K562 (cell line): ENCODE measurements around the gene ENPP7. TPM values are rescaled to one million over a fixed set of nuclear protein-coding genes. Genes with fewer than 3 reads are reported as not detected.
A peak's percentile ranks its signal among the peaks of the same experiment; 100 is the strongest.

Experiments used
- ATAC-seq: fragments of 200-7000 bp; cut with Tn5 transposase; 3 replicates; pipeline ENCODE4 v1.9.1; 2020; ENCODE audit warnings: moderate library complexity
- BruUV-seq: library from RNA; stranded (reverse); fragments of 400-500 nt; replicated peaks from 2 replicates; lab custom pipeline; 2021; lab: Mats Ljungman, UMichigan
- CTCF ChIA-PET: fragments of 300-600 bp; formaldehyde crosslinking; extraction: SDS; loops from one replicate; lab custom pipeline; 2021; ENCODE audit warnings: low intra/inter-chr PET ratio; lab: Yijun Ruan, JAX
- POLR2A ChIA-PET: fragments of 300-600, 350-650 bp; sonication (Branson Sonifier 250); formaldehyde crosslinking; extraction: SDS; loops from one replicate; lab custom pipeline; 2021; ENCODE audit warnings: antibody characterized with exemption, inconsistent platforms; lab: Yijun Ruan, JAX
- DNase-seq, 4 experiments: peaks; one replicate each; pipeline versions ENCODE4 v3.0.0 to v3.0.0-alpha.2; 2011 to 2018; ENCODE audit warnings: low spot score in 3 of 4, mixed read lengths in 3 of 4; ENCODE audit errors: extremely low read depth in 1 of 4
- FAIRE-seq: peaks from 2 replicates; lab custom pipeline; 2011; peaks lifted over from hg19 to GRCh38; lab: Jason Lieb, UNC
- H2AFZ ChIP-seq: 2 replicates; pipeline ENCODE4 v1.6.0; 2011; ENCODE audit warnings: low read depth, low read length, control low read depth, inconsistent platforms
- H3K27ac ChIP-seq: fragments of 200-600 bp; 3 replicates; pipeline ENCODE4 v1.8.0; 2011; ENCODE audit warnings: low read depth, mild to moderate bottlenecking, control low read depth, inconsistent platforms, low read length, moderate library complexity, mixed read lengths; ENCODE audit errors: extremely low read depth
- H3K27me3 ChIP-seq, 2 experiments: fragments of 300-600 bp in 1 of 2; 2 replicates in 1 of 2; 3 replicates in 1 of 2; pipeline versions ENCODE4 v1.6.0 to v1.8.0; 2011; ENCODE audit warnings: inconsistent platforms in 2 of 2, low read length in 2 of 2, mild to moderate bottlenecking in 1 of 2, mixed read lengths in 1 of 2, moderate library complexity in 1 of 2; ENCODE audit not compliant: control insufficient read depth in 2 of 2, insufficient read depth in 2 of 2
- H3K36me3 ChIP-seq: fragments of 300-600 bp; 3 replicates; pipeline ENCODE4 v1.8.0; 2011; ENCODE audit warnings: mild to moderate bottlenecking, low read length, inconsistent platforms; ENCODE audit not compliant: control insufficient read depth, insufficient read depth
- H3K4me1 ChIP-seq, 2 experiments: fragments of 200-600 bp in 1 of 2; replicated peaks in 1 of 2; 2 replicates in 1 of 2; 3 replicates in 1 of 2; pipeline versions ENCODE4 v1.5.1 to v1.8.0; 2011; ENCODE audit warnings: inconsistent platforms in 2 of 2, low read length in 2 of 2, mild to moderate bottlenecking in 1 of 2, mixed read lengths in 1 of 2, moderate library complexity in 1 of 2; ENCODE audit not compliant: control insufficient read depth in 2 of 2, insufficient read depth in 2 of 2
- H3K4me2 ChIP-seq: 2 replicates; pipeline ENCODE4 v1.6.1; 2011; ENCODE audit warnings: low read length, control low read depth, inconsistent platforms, mixed read lengths; ENCODE audit not compliant: insufficient read depth
- H3K4me3 ChIP-seq: fragments of 200-600 bp; sonication (generic), shearing (Covaris generic); 2 replicates; pipeline ENCODE4 v1.5.1; 2016; ENCODE audit warnings: control low read depth, inconsistent platforms
- H3K79me2 ChIP-seq: fragments of 200-600 bp; 3 replicates; pipeline ENCODE4 v1.8.0; 2011; ENCODE audit warnings: low read length, inconsistent platforms; ENCODE audit not compliant: control insufficient read depth, insufficient read depth
- H3K9ac ChIP-seq, 2 experiments: 2 replicates each; pipeline versions ENCODE4 v1.6.0 to v1.6.1; 2011; ENCODE audit warnings: low read depth in 2 of 2, low read length in 2 of 2, control low read depth in 1 of 2, inconsistent platforms in 1 of 2, mild to moderate bottlenecking in 1 of 2, mixed read lengths in 1 of 2; ENCODE audit not compliant: insufficient read depth in 1 of 2
- H3K9me1 ChIP-seq: one replicate; pipeline ENCODE4 v1.6.0; 2011; ENCODE audit warnings: inconsistent platforms, mild to moderate bottlenecking, low read length, moderate library complexity; ENCODE audit not compliant: control insufficient read depth, insufficient read depth
- H3K9me3 ChIP-seq: replicated peaks from 2 replicates; pipeline ENCODE4 v1.5.1; 2011; ENCODE audit warnings: low read depth, low read length, inconsistent platforms; ENCODE audit not compliant: control insufficient read depth, insufficient read depth
- H4K20me1 ChIP-seq: replicated peaks from 2 replicates; pipeline ENCODE4 v1.6.1; 2011; ENCODE audit warnings: low read length, inconsistent platforms, mixed read lengths; ENCODE audit not compliant: control insufficient read depth, insufficient read depth
- HMG20B ChIP-seq: fragments of 250-450 bp; sonication (Bioruptor Pico); IDR thresholded peaks from 2 replicates; pipeline ENCODE4 v1.5.0; 2021; ENCODE audit warnings: mild to moderate bottlenecking
- ZNF316 ChIP-seq: fragments of 450-650 bp; IDR thresholded peaks from 2 replicates; pipeline ENCODE4 v1.6.1; 2016
- ZNF668 ChIP-seq: fragments of 250-450 bp; sonication (Bioruptor Pico); IDR thresholded peaks from 2 replicates; pipeline ENCODE4 v1.8.0; 2022; ENCODE audit warnings: mild to moderate bottlenecking, inconsistent platforms
- WGBS: fragments of 100-300 bp; shearing (Covaris generic); methylation state at CpG from one replicate; pipeline ENCODE4 v1.1.6; 2016; ENCODE audit warnings: low coverage, mixed read lengths; ENCODE audit not compliant: insufficient coverage; ENCODE audit errors: missing lambda C conversion rate; 5-methylcytosine and 5-hydroxymethylcytosine counted together
- in situ Hi-C: fragments of 300-500 bp; cut with MboI; formaldehyde crosslinking; loops from 4 replicates; pipeline ENCODE4 v1.15.0; 2018; ENCODE audit warnings: inconsistent platforms, mixed read lengths
- intact Hi-C: fragments of 100-400 bp; cut with micrococcal nuclease; formaldehyde crosslinking; loops from 2 replicates; pipeline ENCODE4 v1.14.2; 2022
- polyA plus RNA-seq, 8 experiments: library from polyadenylated mRNA; depleted of rRNA in 4 of 8; stranded (reverse) in 5 of 8; unstranded in 3 of 8; fragments of >200 nt; fragmentation: Nextera tagmentation in 2 of 8; fragmentation: Illumina TruSeq in 1 of 8; extraction: Ambion mirVana in 2 of 8; extraction: Trizol in 1 of 8; gene quantifications; 2 replicates each; pipeline versions ENCODE4 v1.2.1 to v1.2.3, GENCODE V29; 2011 to 2014; ENCODE audit warnings: inconsistent platforms in 1 of 8, missing spikeins in 1 of 8
- total RNA-seq, 7 experiments: library from RNA; depleted of rRNA in 6 of 7; stranded (reverse); fragments of >200 nt in 6 of 7; fragmentation: Illumina TruSeq in 2 of 7; extraction: Trizol in 2 of 7; gene quantifications; 2 replicates each; pipeline versions ENCODE4 v1.2.1 to v1.2.3, GENCODE V29; 2011 to 2021; ENCODE audit warnings: low replicate concordance in 1 of 7
- TF ChIP-seq, protein P1 (sequence below): fragments of 450-650 bp; IDR thresholded peaks from 2 replicates; pipeline ENCODE4 v1.6.1; 2016; ENCODE audit warnings: borderline replicate concordance
- TF ChIP-seq, protein P2 (sequence below): sonication (generic); formaldehyde crosslinking; IDR thresholded peaks from 2 replicates; pipeline ENCODE4 v1.8.1; 2023; ENCODE audit warnings: mild to moderate bottlenecking, missing genetic modification reagents

ENPP7 gene
- total and polyA plus RNA-seq, 9 of the 15 experiments (the other 6 are each of a cell fraction or from before 2014, with no cell fraction given) = not detected

GRCh38 chr17:79757140-79757745 is 26.5 kb downstream of the ENPP7 start:
- CTCF ChIA-PET = no interaction called here
- WGBS = 33% methylated on average over 15 of the region's 15 CpGs

More at GRCh38 chr17:79757140-79757745, 26.5 kb downstream of the ENPP7 start:
- Histone ChIP-seq H3K79me2 (no peaks in the 10 kb centered on the region), H3K9me3 (no peaks in the 10 kb centered on the region), H3K4me1 (peaks cover 0 to 15% of the 10 kb centered on the region in 2 experiments; a peak in 2 of 5 replicates), H3K4me2 (no peak overlapping the region), H3K27ac (no peak overlapping the region), H3K27me3 (no peaks in the 10 kb centered on the region; a peak in 1 of 5 replicates), H3K4me3 (no peak overlapping the region), H3K36me3 (no peaks in the 10 kb centered on the region), H3K9me1 (no peaks in the 10 kb centered on the region)
- no peak for DNase-seq
- POLR2A ChIA-PET = interaction anchor here (0.6 to 1.9 kb wide), 3 partner anchors 12 to 153 kb away, joined by 3 to 6 read pairs (median 4); no protein-coding TSS in a partner anchor
- no TSS peak for BruUV-seq
- TF ChIP-seq, protein P1, sequence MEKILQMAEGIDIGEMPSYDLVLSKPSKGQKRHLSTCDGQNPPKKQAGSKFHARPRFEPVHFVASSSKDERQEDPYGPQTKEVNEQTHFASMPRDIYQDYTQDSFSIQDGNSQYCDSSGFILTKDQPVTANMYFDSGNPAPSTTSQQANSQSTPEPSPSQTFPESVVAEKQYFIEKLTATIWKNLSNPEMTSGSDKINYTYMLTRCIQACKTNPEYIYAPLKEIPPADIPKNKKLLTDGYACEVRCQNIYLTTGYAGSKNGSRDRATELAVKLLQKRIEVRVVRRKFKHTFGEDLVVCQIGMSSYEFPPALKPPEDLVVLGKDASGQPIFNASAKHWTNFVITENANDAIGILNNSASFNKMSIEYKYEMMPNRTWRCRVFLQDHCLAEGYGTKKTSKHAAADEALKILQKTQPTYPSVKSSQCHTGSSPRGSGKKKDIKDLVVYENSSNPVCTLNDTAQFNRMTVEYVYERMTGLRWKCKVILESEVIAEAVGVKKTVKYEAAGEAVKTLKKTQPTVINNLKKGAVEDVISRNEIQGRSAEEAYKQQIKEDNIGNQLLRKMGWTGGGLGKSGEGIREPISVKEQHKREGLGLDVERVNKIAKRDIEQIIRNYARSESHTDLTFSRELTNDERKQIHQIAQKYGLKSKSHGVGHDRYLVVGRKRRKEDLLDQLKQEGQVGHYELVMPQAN = no peak
- TF ChIP-seq ZNF668 (CRISPR knock-in tag) (no peak), HMG20B (no peak), ZNF316 (peak; percentile 29; the same call in 1 of the 2 replicates)
- TF ChIP-seq, protein P2, sequence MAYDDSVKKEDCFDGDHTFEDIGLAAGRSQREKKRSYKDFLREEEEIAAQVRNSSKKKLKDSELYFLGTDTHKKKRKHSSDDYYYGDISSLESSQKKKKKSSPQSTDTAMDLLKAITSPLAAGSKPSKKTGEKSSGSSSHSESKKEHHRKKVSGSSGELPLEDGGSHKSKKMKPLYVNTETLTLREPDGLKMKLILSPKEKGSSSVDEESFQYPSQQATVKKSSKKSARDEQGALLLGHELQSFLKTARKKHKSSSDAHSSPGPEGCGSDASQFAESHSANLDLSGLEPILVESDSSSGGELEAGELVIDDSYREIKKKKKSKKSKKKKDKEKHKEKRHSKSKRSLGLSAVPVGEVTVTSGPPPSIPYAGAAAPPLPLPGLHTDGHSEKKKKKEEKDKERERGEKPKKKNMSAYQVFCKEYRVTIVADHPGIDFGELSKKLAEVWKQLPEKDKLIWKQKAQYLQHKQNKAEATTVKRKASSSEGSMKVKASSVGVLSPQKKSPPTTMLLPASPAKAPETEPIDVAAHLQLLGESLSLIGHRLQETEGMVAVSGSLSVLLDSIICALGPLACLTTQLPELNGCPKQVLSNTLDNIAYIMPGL (CRISPR knock-in tag) = no peak
- TF ChIP-seq, all 486 proteins: peak for 1
- intact Hi-C loops = no loop called here
- no peaks in the 10 kb centered on the region for H4K20me1 ChIP-seq
- ATAC-seq = no peak
- in situ Hi-C loops = no loop called here
- no peak for FAIRE-seq
- no peak overlapping the region for H3K9ac ChIP-seq
- H2AFZ ChIP-seq = peak overlapping the region; percentile 25; the same call in 1 of the 2 replicates
